GM21786 (cell line): ENCODE results near the gene NKAIN1.
"Not testable (repeated sequence)": the region's sequence is repeated elsewhere in the genome, so short reads cannot be mapped to it uniquely, and the experiment has no call there.

Source experiments
- ATAC-seq: cut with Tn5 transposase; IDR thresholded peaks from one replicate; pipeline ENCODE4 v1.9.1; 2021; ENCODE audit not compliant: unreplicated experiment

NKAIN1 gene

GRCh38 chr1:31198600-31198999, 41.1 kb downstream of the NKAIN1 start:
- ATAC-seq, result no peak

GRCh38 chr1:31198150-31198549, 41.5 kb downstream of the NKAIN1 start:
- ATAC-seq, result no peak

- no peak for ATAC-seq
These were observed 43.0 kb downstream of the NKAIN1 start for GRCh38 chr1:31196685-31197084.

- not testable (repeated sequence) for ATAC-seq
These were observed 44.4 kb downstream of the NKAIN1 start for GRCh38 chr1:31195267-31195666.

GRCh38 chr1:31193729-31194128, 46.0 kb downstream of the NKAIN1 start:
- no peak for ATAC-seq

GRCh38 chr1:31191281-31191680, 48.4 kb downstream of the NKAIN1 start:
- ATAC-seq, result no peak

DNA sequence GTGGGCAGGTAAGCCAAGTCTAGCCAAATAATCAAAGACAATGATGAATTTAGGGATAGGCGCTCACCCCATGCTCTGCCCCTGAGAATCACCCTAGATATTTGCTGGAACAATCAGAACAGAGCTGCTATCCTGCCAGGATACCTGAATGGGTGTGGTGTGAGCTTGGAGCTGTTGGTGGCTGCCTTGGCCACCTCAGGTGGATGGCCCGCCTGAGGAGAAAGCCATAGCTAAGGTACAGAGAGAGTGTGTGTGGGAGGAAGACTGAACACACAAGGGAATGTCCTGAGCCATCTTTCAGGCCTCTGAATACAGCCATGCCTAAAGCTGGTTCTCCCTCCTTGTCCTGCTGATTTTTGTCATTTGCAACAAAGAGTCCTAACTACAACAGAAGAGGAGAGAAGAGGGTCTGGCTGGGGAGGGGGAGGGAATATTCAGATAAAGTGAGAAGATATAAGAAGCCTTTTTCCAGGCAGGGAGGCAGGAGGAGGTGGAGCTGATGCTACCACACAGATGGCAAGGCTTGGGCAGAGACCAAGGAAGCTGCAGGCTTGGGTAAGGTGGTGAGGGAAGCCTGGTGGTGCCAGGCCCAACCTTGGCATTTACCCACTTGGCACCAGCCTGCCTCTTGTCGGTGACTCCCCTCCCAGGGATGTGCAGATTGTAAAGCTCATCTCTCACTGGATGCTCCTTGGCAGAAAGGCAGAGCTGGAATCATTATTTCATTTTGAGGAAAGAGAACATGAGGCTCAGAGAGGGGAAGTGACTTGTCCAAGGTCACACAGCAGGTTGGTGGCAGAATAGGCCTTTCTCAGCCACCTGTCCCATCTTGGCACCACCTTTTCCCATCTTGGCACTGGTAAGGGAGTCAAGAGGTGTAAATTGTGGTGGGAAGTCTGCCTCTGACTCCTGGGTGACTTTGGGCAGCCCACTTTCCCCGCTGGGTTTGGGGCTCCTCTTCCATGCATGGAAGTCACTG, 49.7 kb downstream of the NKAIN1 start:
- no peak for ATAC-seq

DNA sequence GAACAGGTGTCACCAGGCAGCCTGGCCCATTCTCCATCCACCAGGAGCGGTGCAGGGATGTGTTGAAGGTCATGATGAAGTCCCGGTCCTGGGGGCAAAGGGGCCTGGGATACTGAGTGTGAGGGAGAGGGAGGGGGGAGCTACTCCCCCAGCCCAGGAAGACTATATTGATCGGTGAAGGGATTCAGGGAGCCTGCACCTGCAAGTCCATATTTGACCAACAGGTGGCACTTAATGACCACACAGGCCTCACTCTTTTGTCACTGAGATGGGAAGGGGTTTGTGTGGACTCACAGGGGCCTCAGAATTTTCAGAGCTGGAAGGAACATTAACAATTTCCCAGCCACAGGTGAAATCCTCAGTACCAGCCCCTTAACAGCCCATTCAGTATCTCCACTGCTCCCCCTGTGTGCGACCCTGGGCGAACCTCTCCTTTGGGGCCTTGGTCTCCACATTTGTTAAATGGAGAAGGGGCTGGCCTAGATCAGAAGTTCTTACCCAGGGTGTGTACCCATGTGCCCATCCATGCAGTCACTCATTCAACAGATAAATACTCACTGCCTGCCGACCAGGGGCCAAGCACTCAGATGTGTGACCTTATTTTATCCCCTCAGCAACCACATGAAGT, 55.6 kb downstream of the NKAIN1 start:
- no peak for ATAC-seq

- ATAC-seq, result no peak
These were observed 56.6 kb downstream of the NKAIN1 start for GRCh38 chr1:31183126-31183525.

- ATAC-seq, result no peak
These were observed 57.3 kb downstream of the NKAIN1 start for GRCh38 chr1:31182352-31182751.

GRCh38 chr1:31181515-31182343, 58.0 kb downstream of the NKAIN1 start:
- ATAC-seq, result no peak

DNA sequence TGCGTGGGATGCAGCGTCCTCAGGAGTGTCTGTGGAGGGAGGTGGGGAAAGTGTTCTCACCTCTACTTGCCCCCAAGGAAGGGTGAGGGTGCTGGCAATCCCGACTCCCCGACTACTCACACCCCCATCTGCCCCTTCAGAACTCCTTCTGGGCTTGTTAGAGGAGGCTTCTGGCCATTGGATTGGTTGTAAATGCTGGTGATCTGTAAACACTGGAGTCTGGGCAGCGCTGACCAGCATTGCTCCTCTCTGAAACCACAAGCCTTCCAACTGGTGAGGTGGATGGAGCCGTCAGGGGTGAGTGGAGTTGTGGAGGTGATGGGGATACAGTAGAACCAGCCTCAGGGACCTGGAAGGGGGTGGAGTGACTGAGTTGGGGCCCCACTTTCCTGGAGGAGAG, 59.3 kb downstream of the NKAIN1 start:
- ATAC-seq, result no peak

GRCh38 chr1:31176291-31176690, 63.4 kb downstream of the NKAIN1 start:
- ATAC-seq, result not testable (repeated sequence)

- no peak for ATAC-seq
These were observed 69.3 kb downstream of the NKAIN1 start for GRCh38 chr1:31170486-31170735.

GRCh38 chr1:31166462-31166861, 73.2 kb downstream of the NKAIN1 start:
- ATAC-seq, result no peak

GRCh38 chr1:31164291-31164690, 75.4 kb downstream of the NKAIN1 start:
- ATAC-seq, result no peak

GRCh38 chr1:31163866-31164265, 75.8 kb downstream of the NKAIN1 start:
- ATAC-seq, result no peak

GRCh38 chr1:31161571-31161970, 78.1 kb downstream of the NKAIN1 start:
- ATAC-seq, result no peak

DNA sequence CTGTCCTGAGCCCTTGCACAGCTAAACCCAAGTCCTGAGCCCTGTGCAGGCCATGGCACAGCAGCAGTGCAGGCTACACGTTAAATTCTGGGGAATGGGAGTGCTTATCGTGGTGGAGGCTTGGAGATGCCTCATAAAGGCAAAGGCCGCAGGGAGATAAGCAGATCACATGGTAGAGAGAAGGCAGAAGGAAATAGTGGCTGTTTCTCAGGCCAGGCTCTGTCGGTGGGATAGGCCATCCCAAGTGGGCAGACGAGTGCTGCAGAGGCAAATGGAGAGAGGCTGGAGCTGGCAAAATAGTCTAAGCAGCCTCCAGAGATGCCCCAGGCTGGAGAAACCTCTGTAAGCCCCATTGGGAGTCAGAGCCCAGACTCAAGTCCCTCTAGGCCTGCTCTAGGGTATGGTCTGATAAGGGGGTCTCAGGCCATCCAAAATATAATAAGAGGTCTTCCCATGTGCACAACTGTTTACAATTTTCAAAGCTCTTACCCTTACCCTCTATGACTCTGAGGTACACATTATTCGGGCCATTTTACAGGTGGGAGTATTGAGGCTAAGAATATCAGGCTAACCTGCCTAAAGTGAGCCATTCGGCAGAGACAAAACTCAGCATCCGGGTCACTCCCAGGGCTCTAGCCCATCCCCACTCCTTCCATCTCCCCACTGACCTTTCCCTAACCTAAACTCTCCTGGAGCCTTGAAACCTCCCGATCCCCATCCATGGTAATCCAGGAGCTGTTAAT, 79.6 kb downstream of the NKAIN1 start:
- ATAC-seq, result no peak

DNA sequence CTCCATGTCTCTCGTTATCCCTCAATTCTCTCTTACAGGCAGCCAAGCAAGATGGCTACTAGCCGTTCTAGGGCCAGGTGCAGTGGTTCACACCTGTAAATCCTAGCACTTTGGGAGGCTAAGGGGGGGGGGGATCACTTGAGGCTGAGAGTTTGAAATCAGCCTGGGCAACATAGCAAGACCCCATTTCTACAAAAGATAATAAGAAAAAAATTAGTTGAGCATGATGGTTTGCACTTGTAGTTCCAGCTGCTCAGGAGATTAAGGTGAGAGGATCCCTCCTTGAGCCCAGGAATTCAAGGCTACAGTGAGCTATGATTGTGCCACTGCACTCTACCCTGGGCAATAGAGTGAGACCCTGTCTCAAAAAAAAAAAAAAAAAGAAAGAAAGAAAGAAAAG, 80.4 kb downstream of the NKAIN1 start:
- no peak for ATAC-seq

- peak; percentile 64 for ATAC-seq
These were observed 84.4 kb downstream of the NKAIN1 start for GRCh38 chr1:31155216-31155806.
